Testis (tissue), 3 donors: ENCODE results near the gene TACO1. TPM values are rescaled to one million over a fixed set of nuclear protein-coding genes. Genes with fewer than 3 reads are reported as not detected.

Source experiments
- DNase-seq: peaks from one replicate; pipeline ENCODE4 v3.0.0-alpha.2; 2019
- H3K27ac ChIP-seq, 2 donors: fragments of 200-600 bp; sonication (generic); one replicate each; pipeline ENCODE4 v1.5.1; 2019
- H3K27me3 ChIP-seq: fragments of 200-600 bp; sonication (generic); one replicate; pipeline ENCODE4 v1.5.1; 2019
- H3K36me3 ChIP-seq: fragments of 200-600 bp; sonication (generic); one replicate; pipeline ENCODE4 v1.5.1; 2017; ENCODE audit warnings: low read depth; ENCODE audit errors: missing control alignments
- H3K4me1 ChIP-seq: fragments of 200-600 bp; sonication (generic); one replicate; pipeline ENCODE4 v1.5.1; 2019
- H3K4me3 ChIP-seq, 2 donors: fragments of 200-600 bp; sonication (generic); one replicate each; pipeline ENCODE4 v1.5.1; 2017 to 2019
- H3K9me3 ChIP-seq: fragments of 200-600 bp; sonication (generic); one replicate; pipeline ENCODE4 v1.5.1; 2017
- POLR2A ChIP-seq: fragments of 450-650 bp; IDR thresholded peaks from one replicate; pipeline ENCODE4 v1.6.1; 2017; ENCODE audit warnings: antibody characterized with exemption, mild to moderate bottlenecking, moderate library complexity
- WGBS, 2 donors: methylation state at CpG; one replicate each; pipeline ENCODE4 v1.1.5; 2018; 5-methylcytosine and 5-hydroxymethylcytosine counted together
- intact Hi-C: fragments of 100-400 bp; cut with DNase I; formaldehyde crosslinking; loops from one replicate; pipeline ENCODE4 v1.15.1; 2023; ENCODE audit warnings: low total_unique reads
- polyA plus RNA-seq: library from polyadenylated mRNA; stranded (reverse); fragments of 350-450 nt; fragmentation: Illumina TruSeq; extraction: RNeasy Lipid Tissue Mini Kit (QIAGEN cat#74804); gene quantifications from one replicate; pipeline ENCODE4 v1.2.3, GENCODE V29; 2014; ENCODE audit warnings: low read depth, low replicate concordance; ENCODE audit not compliant: insufficient read depth
- small RNA-seq, 2 donors: library from RNA; depleted of rRNA; stranded (forward); fragments of <200 nt; gene quantifications; one replicate each; pipeline ENCODE3, GENCODE V24; 2016
- total RNA-seq, 2 donors: library from RNA; depleted of rRNA; stranded (reverse); fragments of >200 nt; gene quantifications; one replicate each; pipeline ENCODE4 v1.2.3, GENCODE V29; 2016
- TF ChIP-seq, protein P1 (sequence below), 3 experiments: fragments of 450-650 bp in 2 of 3; fragments of 200-600 bp in 1 of 3; sonication (generic) in 1 of 3; IDR thresholded peaks; one replicate each; pipeline ENCODE4 v1.5.1; 2016 to 2019; ENCODE audit warnings: antibody characterized with exemption in 3 of 3, mild to moderate bottlenecking in 2 of 3, moderate library complexity in 1 of 3

Gene TACO1
- total and polyA plus RNA-seq, 3 donors from 2014 or later, result 19.2 to 28.0 (median 22.3) TPM

DNA sequence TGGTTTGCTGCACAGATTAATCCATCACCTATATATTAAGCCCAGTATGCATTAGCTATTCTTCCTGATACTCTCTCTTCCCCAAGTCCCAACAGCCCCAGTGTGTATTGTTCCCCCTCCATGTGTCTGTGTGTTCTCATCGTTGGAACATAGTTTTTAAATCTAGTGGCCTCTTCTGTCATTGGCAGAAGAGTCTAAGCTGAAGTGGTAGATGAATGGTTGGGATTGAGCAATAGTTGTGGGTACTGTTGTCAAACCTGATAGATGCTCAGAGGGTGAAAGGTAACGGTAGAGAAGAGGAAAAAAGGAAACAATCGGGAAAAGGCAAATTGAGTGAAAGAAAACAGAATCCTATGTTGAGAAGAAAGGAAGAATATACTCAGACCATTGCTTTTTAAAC is 51.4 kb downstream of the TACO1 start:
- Histone ChIP-seq H3K27ac (no peak overlapping the region), H3K4me1 (no peaks in the 10 kb centered on the region), H3K4me3 (no peak overlapping the region), H3K36me3 (no peaks in the 10 kb centered on the region), H3K9me3 (no peaks in the 10 kb centered on the region), H3K27me3 (no peaks in the 10 kb centered on the region)
- no peak for TF ChIP-seq POLR2A
- TF ChIP-seq, protein P1, sequence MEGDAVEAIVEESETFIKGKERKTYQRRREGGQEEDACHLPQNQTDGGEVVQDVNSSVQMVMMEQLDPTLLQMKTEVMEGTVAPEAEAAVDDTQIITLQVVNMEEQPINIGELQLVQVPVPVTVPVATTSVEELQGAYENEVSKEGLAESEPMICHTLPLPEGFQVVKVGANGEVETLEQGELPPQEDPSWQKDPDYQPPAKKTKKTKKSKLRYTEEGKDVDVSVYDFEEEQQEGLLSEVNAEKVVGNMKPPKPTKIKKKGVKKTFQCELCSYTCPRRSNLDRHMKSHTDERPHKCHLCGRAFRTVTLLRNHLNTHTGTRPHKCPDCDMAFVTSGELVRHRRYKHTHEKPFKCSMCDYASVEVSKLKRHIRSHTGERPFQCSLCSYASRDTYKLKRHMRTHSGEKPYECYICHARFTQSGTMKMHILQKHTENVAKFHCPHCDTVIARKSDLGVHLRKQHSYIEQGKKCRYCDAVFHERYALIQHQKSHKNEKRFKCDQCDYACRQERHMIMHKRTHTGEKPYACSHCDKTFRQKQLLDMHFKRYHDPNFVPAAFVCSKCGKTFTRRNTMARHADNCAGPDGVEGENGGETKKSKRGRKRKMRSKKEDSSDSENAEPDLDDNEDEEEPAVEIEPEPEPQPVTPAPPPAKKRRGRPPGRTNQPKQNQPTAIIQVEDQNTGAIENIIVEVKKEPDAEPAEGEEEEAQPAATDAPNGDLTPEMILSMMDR (IDR thresholded peaks at IDR 0.05), result no peak
- DNase-seq, result no peak
- intact Hi-C loops, result no loop called here
- WGBS, 2 donors, result 80 to 82% methylated on average over 3 of the region's 3 CpGs

- H3K4me1 ChIP-seq, result no peaks in the 10 kb centered on the region
- no peaks in the 10 kb centered on the region for H3K9me3 ChIP-seq
- no peak for DNase-seq
- H3K27ac ChIP-seq, result no peak overlapping the region
- 42 to 49% methylated on average over 2 of the region's 2 CpGs for WGBS, 2 donors
- TF ChIP-seq, protein P1 (IDR thresholded peaks at IDR 0.05), result no peak
- no peak for TF ChIP-seq POLR2A
- H3K36me3 ChIP-seq, result no peaks in the 10 kb centered on the region
- no peak overlapping the region for H3K4me3 ChIP-seq
- no peaks in the 10 kb centered on the region for H3K27me3 ChIP-seq
- intact Hi-C loops, result no loop called here
These were observed 52.4 kb downstream of the TACO1 start for GRCh38 chr17:63653050-63653449.

- WGBS, 2 donors, result 87 to 92% methylated on average over 3 of the region's 3 CpGs
- Histone ChIP-seq H3K27ac (no peak overlapping the region), H3K4me3 (no peak overlapping the region), H3K4me1 (no peaks in the 10 kb centered on the region), H3K27me3 (no peaks in the 10 kb centered on the region), H3K36me3 (no peaks in the 10 kb centered on the region), H3K9me3 (no peaks in the 10 kb centered on the region)
- TF ChIP-seq, protein P1 (IDR thresholded peaks at IDR 0.05), result no peak
- no peak for TF ChIP-seq POLR2A
- intact Hi-C loops, result no loop called here
- DNase-seq, result no peak
These were observed 57.1 kb downstream of the TACO1 start for GRCh38 chr17:63657786-63658185.

Small RNA genes within 50 kb of the gene (small RNA-seq; reads per million reads assigned to genes)
- gene RNU6-288P, result 0 reads per million in 2 donors

Other genes with a start within 250 kb of the TACO1 start
- gene CYB561, start 154.6 kb upstream of the TACO1 start, total RNA-seq, result 10 to 100 TPM; 17.6 to 19.7 TPM
- 20.7 TPM for gene CYB561, start 154.6 kb upstream of the TACO1 start, polyA plus RNA-seq
- 100 to 1,000 TPM in 1 of 2 donors, 10 to 100 TPM in 1; 87.8 to 174 TPM for gene ACE, start 123.8 kb upstream of the TACO1 start, total RNA-seq
- gene ACE, start 123.8 kb upstream of the TACO1 start, polyA plus RNA-seq, result 216 TPM
- gene KCNH6, start 77.5 kb upstream of the TACO1 start, total RNA-seq, result under 1 TPM; 0.79 to 0.99 TPM
- gene KCNH6, start 77.5 kb upstream of the TACO1 start, polyA plus RNA-seq, result 1.7 TPM
- gene DCAF7, start 50.4 kb upstream of the TACO1 start, total RNA-seq, result 10 to 100 TPM; 51.7 to 66.8 TPM
- 164 TPM for gene DCAF7, start 50.4 kb upstream of the TACO1 start, polyA plus RNA-seq
- 10 to 100 TPM; 57.5 to 57.7 TPM for gene MAP3K3, start 21.5 kb downstream of the TACO1 start, total RNA-seq
- 46.0 TPM for gene MAP3K3, start 21.5 kb downstream of the TACO1 start, polyA plus RNA-seq
- 10 to 100 TPM; 21.9 to 22.9 TPM for gene LIMD2, start 99.2 kb downstream of the TACO1 start, total RNA-seq
- 22.8 TPM for gene LIMD2, start 99.2 kb downstream of the TACO1 start, polyA plus RNA-seq
- 10 to 100 TPM; 55.3 to 78.7 TPM for gene STRADA, start 140.9 kb downstream of the TACO1 start, total RNA-seq
- gene STRADA, start 140.9 kb downstream of the TACO1 start, polyA plus RNA-seq, result 142 TPM
- 10 to 100 TPM; 65.7 to 68.0 TPM for gene CCDC47, start 172.7 kb downstream of the TACO1 start, total RNA-seq
- gene CCDC47, start 172.7 kb downstream of the TACO1 start, polyA plus RNA-seq, result 52.4 TPM
- 100 to 1,000 TPM; 173 to 203 TPM for gene DDX42, start 173.3 kb downstream of the TACO1 start, total RNA-seq
- 124 TPM for gene DDX42, start 173.3 kb downstream of the TACO1 start, polyA plus RNA-seq
- 100 to 1,000 TPM; 121 to 145 TPM for gene PSMC5, start 226.5 kb downstream of the TACO1 start, total RNA-seq
- 269 TPM for gene PSMC5, start 226.5 kb downstream of the TACO1 start, polyA plus RNA-seq
- 10 to 100 TPM; 47.2 to 59.7 TPM for gene FTSJ3, start 226.8 kb downstream of the TACO1 start, total RNA-seq
- gene FTSJ3, start 226.8 kb downstream of the TACO1 start, polyA plus RNA-seq, result 39.9 TPM
- gene SMARCD2, start 241.8 kb downstream of the TACO1 start, total RNA-seq, result 100 to 1,000 TPM; 121 to 122 TPM
- 95.2 TPM for gene SMARCD2, start 241.8 kb downstream of the TACO1 start, polyA plus RNA-seq